KBM-7 (cell line): ENCODE data around the gene NDUFA6.
"Not testable (repeated sequence)": the region's sequence is repeated elsewhere in the genome, so short reads cannot be mapped to it uniquely, and the experiment has no call there.

Experiments
- DNase-seq: peaks from one replicate; pipeline ENCODE4 v3.0.0-alpha.2; 2015
- in situ Hi-C: fragments of 300-500 bp; cut with MboI; formaldehyde crosslinking; loops from 2 replicates; pipeline ENCODE4 v1.14.3; 2020; ENCODE audit warnings: low sequenced_read_pairs, low pct_unique_long_range_greater_than_20kb, mixed read lengths

The NDUFA6 gene

DNA sequence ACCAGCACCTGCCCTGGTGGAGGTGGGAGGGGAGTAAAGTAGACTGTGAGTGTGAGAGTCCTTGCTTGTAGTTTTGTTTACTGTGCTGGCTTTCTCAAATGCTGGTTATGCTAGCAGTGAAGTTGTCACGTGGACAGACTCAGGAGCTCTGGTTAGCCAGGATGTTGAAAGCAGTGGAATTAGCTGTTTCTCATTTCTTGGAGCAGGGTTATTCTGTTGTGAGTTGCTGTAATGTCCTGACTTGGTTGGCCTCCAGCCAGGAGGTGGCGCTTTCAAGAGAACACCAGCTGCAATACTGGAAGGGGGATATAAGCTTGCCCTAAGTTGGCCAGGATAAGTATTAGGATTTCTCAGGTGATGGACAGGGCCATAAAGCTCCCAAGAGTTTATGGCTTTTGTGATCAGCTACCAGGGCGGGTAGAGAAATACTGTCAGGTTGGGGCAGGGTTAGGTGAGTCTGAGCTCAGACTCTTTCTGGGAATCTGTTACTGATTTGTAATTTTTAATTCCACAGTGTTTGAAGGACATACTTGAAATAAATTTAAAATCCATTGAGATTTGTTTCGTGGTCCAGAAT lies 26.4 kb upstream of the NDUFA6 start:
- in situ Hi-C loops: no loop called here
- DNase-seq: no peak

DNA sequence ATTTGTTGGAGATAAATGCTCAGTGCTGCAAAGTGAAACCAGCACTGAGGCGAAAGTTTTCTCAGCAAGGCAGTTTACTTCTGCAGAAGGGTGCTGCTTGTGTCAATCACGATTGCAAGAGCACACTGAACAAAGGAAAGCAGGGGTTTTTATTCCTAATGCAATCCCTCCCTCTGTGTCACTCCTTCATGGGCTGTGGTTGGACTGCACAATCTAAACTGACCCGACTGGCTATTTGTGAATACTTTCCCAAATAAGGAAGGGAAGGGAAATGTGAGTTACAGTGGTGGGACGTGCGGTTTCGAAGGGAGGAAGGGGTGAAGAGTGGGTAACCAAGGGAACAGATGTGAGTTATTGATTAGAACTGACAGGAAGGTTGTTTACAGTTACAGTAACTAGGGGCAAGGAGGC lies 24.9 kb upstream of the NDUFA6 start:
- DNase-seq: peak; percentile 74
- in situ Hi-C loops: not testable (repeated sequence)

DNA sequence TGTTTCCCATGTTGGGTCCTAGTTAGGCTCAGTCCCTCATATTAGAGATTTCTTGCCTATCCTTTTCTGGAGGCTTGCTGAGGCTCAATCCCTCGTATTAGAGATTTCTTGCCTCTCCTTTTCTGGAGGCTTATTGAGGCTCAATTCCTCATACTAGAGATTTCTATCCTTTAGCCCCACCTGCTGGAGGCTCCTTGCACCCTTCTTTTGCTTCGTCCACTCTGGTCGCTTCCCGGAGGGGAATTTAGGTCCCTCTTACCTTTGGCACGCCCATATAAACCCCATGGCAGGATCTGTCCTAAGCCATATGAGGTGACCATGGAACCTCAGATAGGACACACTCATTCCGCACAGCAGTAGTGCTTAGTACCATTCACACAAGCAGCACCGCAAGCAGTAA lies 24.1 kb upstream of the NDUFA6 start:
- in situ Hi-C loops: no loop called here
- no peak for DNase-seq

DNA sequence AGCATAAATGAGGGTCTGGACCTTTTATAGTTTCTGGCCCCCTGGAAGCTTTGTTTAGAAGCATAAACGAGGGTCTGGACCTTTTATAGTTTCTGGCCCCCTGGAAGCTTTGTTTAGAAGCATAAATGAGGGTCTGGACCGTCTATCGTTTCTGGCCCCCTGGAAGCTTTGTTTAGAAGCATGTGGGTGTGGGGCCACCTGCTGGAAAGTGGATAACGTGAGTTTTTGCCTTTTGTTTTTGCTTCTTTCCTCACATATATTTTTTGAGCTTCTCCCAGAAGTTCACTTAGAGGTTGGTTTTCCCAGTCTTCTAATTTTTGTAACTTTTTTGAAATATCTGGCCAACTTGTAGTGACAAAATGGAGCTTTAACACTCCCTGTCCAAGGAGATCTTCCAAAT lies 22.2 kb upstream of the NDUFA6 start:
- DNase-seq, in situ Hi-C loops: not testable (repeated sequence)

DNA sequence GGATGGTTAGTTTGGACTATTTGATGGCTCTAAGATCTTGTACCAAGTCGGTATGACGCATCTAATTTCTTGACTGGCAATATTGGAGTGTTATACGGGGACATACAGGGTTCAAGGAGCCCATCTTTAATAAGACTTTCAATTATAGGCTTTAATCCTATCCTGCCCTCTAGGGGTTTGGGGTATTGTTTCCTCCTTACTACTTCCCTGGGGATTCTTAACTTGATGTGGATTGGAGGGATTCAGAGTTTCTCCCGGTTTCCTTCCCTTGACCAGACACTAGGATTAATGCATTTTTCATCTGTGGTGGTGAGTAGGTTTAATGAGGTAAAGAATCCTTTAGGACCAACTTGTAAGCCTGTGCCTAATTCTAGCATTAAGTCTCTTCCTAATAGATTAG lies 21.2 kb upstream of the NDUFA6 start:
- DNase-seq: no peak
- in situ Hi-C loops: no loop called here

DNA sequence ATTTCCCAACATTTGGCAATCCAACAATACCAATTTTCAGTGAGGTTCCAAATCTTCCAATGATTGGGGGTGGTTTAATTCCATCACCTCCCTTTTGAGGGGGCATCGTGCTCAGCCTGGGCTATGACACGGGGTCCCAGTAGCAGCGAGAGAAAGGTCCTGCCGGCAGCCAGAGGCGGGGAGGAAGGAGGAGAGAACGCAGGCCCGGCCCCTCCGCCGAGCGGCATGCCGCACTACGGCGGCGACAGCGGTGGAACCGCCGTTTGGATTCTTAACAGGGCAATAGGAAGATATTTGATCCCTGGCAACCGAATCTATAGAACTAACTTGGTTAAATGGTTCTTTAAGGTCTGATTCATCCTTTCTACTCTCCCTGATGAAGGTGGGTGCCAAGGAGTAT lies 18.3 kb upstream of the NDUFA6 start:
- no peak for DNase-seq
- in situ Hi-C loops: no loop called here

DNA sequence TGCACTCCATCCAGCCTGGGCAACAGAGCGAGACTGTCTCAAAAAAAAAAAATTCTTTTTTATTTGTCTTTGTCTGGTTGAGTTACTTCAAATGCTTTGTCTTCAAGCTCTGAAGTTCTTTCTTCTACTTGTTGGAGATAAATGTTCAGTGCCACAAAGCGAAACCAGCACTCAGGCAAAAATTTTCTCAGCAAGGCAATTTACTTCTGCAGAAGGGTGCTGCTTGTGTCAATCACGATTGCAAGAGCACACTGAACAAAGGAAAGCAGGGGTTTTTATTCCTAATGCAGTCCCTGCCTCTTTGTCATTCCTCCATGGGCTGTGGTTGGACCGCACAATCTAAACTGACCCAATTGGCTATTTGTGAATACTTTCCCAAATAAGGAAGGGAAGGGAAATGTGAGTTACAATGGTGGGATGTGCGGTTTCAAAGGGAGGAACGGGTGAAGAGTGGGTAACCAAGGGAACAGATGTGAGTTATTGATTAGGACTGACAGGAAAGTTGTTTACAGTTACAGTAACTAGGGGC lies 13.8 kb upstream of the NDUFA6 start:
- in situ Hi-C loops, DNase-seq: not testable (repeated sequence)

DNA sequence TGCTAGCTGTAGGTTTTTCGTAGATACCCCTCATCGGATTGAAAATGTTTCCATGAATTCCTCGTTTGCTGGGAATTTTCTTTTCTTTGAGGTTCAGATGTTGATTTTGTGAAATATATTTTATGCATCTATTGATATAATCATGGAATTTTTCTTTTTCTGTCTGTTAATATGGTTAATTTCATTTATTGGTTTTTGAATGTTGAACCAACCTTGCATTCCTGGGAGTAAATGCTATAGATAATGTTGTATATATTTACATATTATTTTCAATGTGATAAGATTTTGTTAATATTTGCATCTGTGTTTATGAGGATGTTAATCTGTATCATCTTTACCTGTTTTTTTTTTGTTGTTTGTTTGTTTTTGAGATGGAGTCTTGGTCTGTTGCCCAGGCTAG lies 10.6 kb upstream of the NDUFA6 start:
- DNase-seq: no peak
- in situ Hi-C loops: no loop called here

DNA sequence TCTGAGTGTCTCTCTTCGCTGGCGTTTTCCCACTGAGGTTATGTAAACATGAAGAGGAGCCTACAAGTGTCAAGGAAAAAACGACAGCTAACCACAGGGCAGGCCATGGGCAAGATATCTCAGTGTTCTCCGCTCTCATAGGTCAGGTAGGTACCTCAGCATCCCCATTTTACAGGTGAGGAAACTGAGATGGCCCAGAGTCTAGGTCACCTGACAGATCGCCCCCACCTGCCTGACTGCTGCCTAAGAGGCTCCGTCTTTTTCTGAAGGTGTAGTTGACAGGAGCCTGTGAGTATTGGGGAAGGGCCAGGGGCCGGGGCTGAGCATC lies 847 bp upstream of the NDUFA6 start:
- no peak for DNase-seq
- in situ Hi-C loops: no loop called here

DNA sequence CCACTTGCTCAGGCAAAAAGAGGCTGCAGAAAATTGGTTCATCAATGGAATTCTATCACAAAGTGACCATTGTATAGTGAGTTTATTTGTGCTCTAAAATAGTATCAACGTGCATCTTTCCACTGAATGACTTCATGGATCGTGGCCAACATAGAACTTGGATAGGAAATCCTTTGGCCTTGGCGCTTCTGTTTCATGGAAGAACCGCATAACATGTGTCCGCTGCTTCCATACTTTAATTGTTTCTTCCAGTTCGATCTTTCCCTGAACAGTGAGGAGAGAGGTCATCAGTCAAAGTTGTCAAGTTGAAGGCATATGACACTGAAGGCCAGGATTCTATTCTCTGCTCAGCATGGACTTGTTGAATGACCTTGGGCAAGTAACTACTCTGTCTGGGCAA lies 4.5 kb downstream of the NDUFA6 start:
- in situ Hi-C loops: no loop called here
- no peak for DNase-seq

DNA sequence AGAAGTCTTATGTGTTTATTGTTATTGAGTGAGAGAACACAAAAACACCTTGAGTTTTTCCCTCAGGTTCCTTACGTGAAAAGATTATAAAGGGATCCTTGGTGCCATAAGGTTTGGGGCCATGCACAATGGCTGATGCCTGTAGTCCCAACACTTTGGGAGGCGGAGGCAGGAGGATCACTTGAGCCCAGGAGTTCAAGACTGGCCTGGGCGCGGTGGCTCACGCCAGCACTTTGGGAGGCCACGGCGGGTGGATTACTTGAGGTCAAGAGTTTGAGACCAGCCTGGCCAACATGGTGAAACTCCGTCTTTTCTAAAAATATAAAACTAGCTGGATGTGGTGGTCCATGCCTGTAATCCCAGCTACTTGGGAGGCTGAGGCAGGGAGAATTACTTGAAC lies 5.7 kb downstream of the NDUFA6 start:
- no peak for DNase-seq
- in situ Hi-C loops: no loop called here

DNA sequence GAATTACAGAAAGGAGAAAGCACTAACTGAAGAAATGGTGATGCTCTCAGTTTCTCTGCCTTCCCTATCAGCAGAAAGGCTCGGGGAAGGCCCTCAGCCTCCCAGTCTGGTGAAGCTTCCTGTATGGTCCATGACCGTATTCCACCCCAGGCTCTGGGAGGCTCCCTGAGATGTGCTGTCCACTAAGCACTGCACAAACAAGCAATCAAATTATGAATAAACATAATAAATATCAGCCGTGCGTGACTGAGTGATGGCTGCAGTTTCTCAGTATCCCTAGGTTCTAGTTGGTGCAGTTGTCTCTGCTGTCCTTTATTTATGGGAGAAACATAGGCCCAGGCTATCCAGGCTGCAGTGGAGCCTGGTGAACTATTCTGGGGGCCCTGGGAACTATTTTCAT lies 7.5 kb downstream of the NDUFA6 start:
- in situ Hi-C loops: no loop called here
- no peak for DNase-seq

DNA sequence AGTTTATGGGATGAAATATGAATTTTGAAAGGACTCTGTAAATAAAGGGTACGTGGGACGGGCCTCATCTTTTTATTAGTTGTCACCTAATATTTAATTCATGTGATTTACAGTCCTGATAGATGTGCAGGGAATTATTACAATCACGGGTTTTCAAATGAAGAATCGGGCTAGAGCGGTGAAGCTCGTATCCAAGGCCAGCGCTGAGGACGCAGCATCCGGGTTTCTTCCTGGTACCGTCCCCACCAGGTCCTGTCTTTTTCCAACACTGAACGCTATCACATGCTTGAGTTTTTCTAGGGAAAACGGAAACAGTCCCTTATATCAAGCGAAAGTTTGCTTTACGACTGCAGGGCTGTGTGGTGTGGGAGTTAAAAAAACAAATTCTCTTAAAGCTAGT lies 10.3 kb downstream of the NDUFA6 start:
- no peak for DNase-seq
- in situ Hi-C loops: no loop called here

DNA sequence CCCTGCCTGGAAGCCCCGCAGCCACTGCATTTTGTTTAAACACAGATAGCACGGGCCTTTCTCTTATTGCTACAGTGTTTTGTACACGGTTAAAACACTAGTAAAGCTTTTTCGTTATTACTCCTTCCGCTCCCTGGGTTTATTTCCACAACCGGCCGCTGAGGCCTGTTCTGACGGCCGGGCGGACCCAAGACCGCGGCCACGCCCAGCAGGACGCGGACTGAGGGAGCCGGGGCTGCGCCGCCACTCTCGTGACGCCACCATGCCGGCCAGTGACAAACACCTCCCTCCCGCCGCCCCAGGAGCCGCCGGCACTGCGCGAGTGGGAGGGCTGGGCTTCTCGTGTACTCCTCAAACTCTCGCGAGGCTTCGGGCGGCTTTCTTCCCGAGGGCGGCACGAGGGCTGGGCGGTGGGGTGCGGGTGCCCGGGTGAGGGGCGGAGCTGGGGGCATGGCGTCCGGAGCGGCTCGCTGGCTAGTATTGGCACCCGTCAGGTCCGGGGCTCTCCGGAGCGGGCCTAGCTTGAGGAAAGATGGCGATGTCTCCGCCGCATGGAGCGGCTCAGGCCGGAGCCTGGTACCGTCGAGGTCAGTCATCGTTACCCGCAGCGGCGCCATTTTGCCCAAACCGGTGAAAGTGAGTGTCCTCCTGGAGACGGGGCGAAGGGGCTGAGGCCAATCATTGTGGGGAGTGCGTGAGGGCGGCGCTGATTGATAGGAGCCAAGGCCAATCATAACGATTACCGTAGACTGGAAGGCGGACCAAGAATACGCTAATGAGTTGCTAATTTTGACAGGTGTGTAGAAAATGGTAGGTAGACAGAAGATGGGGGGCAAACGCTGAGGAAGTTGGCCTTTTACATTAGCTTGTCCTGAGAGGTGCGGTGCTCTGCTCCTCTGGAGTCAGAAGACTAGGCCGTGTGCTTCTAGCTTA lies 11.0 kb downstream of the NDUFA6 start, which contains the start of gene SMDT1:
TSS of gene SMDT1 (plus strand) at position 382 of the 933 bp plus-strand sequence. CDS start at position 451, 69 bp downstream.
- peak; percentile 99 for DNase-seq
- in situ Hi-C loops: no loop called here

DNA sequence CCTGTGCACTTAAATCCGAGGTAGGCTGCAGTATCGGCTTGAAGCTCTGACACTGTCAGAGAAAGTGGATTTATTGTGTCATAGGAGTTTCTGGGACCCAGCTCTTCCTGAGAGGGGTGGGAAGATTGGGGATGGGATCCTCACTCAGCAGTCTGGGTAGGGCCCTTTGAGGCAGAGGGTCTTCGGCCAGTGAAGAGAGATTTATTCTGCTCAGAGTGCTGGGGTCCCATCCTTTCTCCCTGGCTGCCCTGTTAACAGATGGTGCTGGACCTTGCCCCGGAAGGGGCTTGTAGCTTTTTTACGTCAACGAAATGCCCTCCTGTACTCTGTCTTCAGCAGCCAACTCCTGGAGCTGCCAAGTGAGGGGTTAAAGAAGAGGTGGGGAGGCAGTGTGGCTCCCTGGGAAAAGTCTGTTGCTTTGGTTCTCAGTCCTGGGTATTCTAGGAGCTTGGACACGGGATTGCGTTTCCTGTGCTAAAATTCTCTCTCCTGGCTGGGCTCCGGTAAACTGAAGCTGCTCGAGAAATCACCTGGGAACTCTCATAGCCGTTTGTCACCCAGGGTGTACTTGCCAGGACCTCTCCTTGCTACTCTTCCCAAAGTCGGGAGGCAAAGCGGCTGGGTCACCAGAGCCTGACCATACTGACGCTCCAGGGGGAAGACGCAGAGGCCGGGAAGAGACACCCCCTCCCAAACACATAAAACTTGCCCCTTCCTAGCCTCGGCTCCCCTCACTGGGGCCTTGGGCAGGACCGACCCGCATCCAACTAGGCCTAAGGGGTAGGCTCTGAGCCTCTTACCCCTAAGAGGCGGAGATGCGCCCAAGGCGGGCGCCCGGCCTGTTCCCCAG lies 11.9 kb downstream of the NDUFA6 start:
- DNase-seq: no peak
- in situ Hi-C loops: no loop called here

DNA sequence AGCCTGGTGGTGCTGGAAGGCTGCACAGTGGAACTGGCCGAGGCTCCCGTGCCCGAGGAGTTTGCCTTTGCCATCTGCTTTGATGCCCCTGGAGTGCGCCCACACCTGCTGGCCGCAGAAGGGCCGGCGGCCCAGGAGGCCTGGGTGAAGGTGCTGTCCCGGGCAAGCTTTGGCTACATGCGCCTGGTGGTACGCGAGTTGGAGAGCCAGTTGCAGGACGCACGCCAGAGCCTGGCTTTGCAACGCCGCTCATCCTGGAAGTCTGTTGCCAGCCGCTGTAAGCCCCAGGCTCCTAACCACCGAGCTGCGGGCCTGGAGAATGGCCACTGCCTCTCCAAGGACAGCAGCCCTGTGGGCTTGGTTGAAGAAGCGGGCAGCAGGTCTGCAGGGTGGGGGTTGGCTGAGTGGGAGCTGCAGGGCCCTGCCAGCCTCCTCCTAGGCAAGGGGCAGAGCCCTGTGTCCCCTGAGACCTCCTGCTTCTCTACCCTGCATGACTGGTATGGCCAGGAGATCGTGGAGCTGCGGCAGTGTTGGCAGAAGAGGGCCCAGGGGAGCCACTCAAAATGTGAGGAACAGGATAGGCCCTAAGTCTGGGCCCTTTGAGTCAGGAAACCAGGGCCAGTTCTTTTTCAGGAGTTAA lies 13.0 kb downstream of the NDUFA6 start:
- in situ Hi-C loops: no loop called here
- DNase-seq: no peak

DNA sequence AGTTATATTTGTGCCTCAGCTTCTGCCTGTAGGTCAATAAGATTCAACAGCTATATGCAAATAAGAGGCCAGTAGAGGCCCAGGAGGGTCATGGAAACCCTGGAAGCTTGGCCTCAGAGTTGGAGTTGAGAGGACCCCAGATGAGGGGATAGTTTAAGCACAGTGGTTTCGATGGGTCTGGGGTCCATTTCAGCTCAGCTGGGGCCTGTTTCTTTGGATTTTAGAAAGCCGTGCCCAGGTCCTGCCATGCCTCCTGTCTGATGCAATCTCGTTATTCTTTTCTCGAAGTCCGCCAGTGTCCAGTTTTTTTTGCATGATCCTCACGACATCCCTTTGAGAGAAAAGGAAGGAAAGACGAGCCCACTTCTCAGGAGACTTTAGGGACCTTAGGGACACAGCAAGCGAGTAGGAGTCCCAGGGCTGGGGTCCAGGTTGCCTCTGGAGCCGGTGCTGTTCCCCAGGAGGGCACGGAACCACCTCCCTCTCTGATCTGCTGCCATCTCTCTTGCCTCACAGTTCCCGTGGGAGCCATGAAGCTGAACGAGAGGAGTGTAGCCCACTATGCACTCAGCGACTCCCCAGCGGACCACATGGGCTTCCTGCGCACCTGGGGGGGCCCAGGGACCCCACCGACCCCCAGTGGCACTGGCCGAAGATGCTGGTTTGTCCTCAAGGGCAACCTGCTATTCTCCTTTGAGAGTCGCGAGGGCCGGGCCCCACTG lies 13.6 kb downstream of the NDUFA6 start:
- DNase-seq: no peak
- in situ Hi-C loops: no loop called here

DNA sequence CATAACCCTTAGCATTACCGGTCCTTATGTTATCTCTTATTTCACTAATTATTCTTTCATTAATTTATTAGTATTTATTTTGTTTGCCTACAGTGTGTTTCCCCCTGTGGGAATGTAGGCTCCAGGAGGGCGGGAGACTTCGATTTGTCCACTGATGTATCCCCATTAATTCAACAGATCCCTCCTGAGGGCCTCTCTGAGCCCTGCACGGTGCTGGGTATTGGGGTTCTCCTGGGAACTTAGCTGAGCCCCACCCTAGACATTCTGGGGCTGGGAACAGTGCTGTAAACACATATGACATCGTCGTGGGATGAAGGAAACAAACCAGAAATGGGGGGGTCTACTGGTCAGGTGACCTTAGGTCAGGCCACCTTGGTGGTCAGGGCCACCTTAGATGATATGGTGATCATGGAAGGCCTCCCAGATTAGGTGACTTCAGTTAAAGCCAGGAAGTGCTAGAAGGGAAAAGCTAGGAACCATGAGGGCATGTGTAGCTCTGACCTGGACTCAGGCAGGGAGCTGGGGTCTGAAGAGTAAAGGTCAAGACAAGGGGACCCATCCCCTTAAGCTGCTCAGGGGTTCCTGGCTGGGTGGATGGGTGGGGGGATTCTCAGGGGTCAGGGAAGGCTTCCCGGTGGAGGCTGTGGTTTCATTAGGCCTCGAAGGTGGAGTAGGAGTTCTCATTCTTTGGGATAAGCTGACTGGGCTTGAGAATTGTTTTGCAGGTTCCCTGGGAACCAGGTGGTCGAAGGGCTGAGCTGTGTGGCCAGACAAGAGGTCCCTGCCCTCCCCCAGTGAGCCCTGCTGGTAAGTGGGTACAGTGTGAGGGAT lies 15.5 kb downstream of the NDUFA6 start:
- in situ Hi-C loops: no loop called here
- no peak for DNase-seq
